ENCODE data around the gene TANK.

Gene TANK

DNA sequence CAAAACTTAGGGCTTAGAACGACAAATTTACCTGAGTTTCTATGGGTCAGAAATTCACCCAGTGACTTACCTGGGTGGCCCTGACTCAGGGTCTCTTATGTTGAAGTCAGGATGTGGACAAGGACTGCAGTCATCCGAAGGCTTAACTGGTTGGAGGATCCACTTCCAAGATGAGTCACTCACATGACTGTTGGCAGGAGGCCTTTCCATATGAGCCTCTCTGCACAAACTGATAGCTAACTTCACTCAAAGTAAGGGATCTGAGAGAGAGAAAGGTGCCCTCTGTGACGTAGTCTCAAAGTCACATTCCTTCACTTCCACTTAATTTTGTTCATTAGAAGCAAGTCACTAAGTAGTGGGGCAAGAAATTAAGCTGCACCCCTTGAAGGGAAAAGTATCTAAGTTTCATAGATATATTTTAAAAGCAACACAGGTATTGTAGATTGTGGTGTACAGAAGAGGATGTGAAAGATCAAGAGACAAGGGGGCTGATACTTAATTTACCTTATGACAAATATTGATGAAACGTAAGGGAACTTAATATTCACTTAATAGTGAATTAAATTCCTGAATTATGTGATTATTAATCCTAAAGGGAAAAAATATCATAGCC, 48.4 kb downstream of the TANK start:
- no peak overlapping the region for H3K27ac ChIP-seq
- H3K4me2 ChIP-seq: no peak overlapping the region
- TF ChIP-seq CTCF (conservative IDR thresholded peaks at IDR 0.05; ENCODE audit: low read depth, low read length): no peak
- H3K4me3 ChIP-seq (IDR thresholded peaks at IDR 0.05; ENCODE audit: insufficient read depth, low read depth, low read length): no peak overlapping the region
- H3K27me3 ChIP-seq (ENCODE audit: insufficient read depth, low read depth): no peaks in the 10 kb centered on the region
- no peak overlapping the region for H2AFZ ChIP-seq (ENCODE audit: low read depth)
- H4K20me1 ChIP-seq (ENCODE audit: insufficient read depth): no peaks in the 10 kb centered on the region
- H3K9ac ChIP-seq: no peak overlapping the region
- no peaks in the 10 kb centered on the region for H3K4me1 ChIP-seq (ENCODE audit: low read depth, poor library complexity, severe bottlenecking)
- H3K79me2 ChIP-seq (ENCODE audit: insufficient read depth, low read depth): no peaks in the 10 kb centered on the region
- no peaks in the 10 kb centered on the region for H3K36me3 ChIP-seq (ENCODE audit: insufficient read depth)

- TF ChIP-seq CTCF (conservative IDR thresholded peaks at IDR 0.05; ENCODE audit: low read depth, low read length): no peak
- H4K20me1 ChIP-seq (ENCODE audit: insufficient read depth): no peaks in the 10 kb centered on the region
- H3K9ac ChIP-seq: no peak overlapping the region
- H3K27me3 ChIP-seq (ENCODE audit: insufficient read depth, low read depth): no peaks in the 10 kb centered on the region
- H3K27ac ChIP-seq: no peak overlapping the region
- H3K4me3 ChIP-seq (IDR thresholded peaks at IDR 0.05; ENCODE audit: insufficient read depth, low read depth, low read length): no peak overlapping the region
- H3K36me3 ChIP-seq (ENCODE audit: insufficient read depth): no peaks in the 10 kb centered on the region
- H3K79me2 ChIP-seq (ENCODE audit: insufficient read depth, low read depth): no peaks in the 10 kb centered on the region
- no peak overlapping the region for H2AFZ ChIP-seq (ENCODE audit: low read depth)
- H3K4me2 ChIP-seq: no peak overlapping the region
- no peaks in the 10 kb centered on the region for H3K4me1 ChIP-seq (ENCODE audit: low read depth, poor library complexity, severe bottlenecking)
Observed at GRCh38 chr2:161209902-161210301, 49.7 kb downstream of the TANK start.

DNA sequence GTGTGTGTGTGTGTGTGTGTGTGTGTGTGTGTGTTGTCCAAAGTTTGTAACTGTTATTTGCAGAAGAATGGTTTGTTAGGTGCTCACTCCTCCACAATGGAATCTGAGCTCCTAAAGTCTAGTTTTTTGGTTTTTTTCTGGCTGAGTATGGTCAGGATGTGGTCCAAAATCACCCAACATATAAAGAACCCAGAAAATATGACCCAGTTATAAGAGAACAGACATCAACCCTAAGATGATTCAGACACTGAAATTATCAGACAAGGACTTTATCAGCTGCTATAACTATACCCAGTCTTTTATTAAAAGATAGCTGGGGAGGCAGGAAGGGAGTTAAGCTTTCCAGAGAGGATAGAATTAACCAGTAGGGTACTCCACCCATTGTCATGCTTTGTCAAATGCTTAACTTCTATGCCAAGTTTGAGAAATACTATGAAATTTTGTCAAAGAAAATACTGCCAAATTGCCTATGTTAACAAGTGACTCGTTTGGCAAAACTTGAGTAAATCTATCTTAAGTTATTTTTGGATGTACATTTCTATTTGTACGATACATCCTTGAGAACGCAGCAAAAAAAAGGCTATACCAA, 57.5 kb downstream of the TANK start:
- no peak for TF ChIP-seq CTCF (conservative IDR thresholded peaks at IDR 0.05; ENCODE audit: low read depth, low read length)
- H3K36me3 ChIP-seq (ENCODE audit: insufficient read depth): no peaks in the 10 kb centered on the region
- no peak overlapping the region for H2AFZ ChIP-seq (ENCODE audit: low read depth)
- H3K27me3 ChIP-seq (ENCODE audit: insufficient read depth, low read depth): no peaks in the 10 kb centered on the region
- H3K79me2 ChIP-seq (ENCODE audit: insufficient read depth, low read depth): no peaks in the 10 kb centered on the region
- H4K20me1 ChIP-seq (ENCODE audit: insufficient read depth): no peaks in the 10 kb centered on the region
- H3K9ac ChIP-seq: no peak overlapping the region
- no peak overlapping the region for H3K27ac ChIP-seq
- H3K4me3 ChIP-seq (IDR thresholded peaks at IDR 0.05; ENCODE audit: insufficient read depth, low read depth, low read length): no peak overlapping the region
- H3K4me2 ChIP-seq: no peak overlapping the region
- no peaks in the 10 kb centered on the region for H3K4me1 ChIP-seq (ENCODE audit: low read depth, poor library complexity, severe bottlenecking)

GRCh38 chr2:161219211-161219610, 59.0 kb downstream of the TANK start:
- no peak overlapping the region for H3K27ac ChIP-seq
- no peaks in the 10 kb centered on the region for H3K79me2 ChIP-seq (ENCODE audit: insufficient read depth, low read depth)
- no peak overlapping the region for H2AFZ ChIP-seq (ENCODE audit: low read depth)
- no peak for TF ChIP-seq CTCF (conservative IDR thresholded peaks at IDR 0.05; ENCODE audit: low read depth, low read length)
- H3K4me3 ChIP-seq (IDR thresholded peaks at IDR 0.05; ENCODE audit: insufficient read depth, low read depth, low read length): no peak overlapping the region
- H3K36me3 ChIP-seq (ENCODE audit: insufficient read depth): no peaks in the 10 kb centered on the region
- H3K4me1 ChIP-seq (ENCODE audit: low read depth, poor library complexity, severe bottlenecking): no peaks in the 10 kb centered on the region
- no peaks in the 10 kb centered on the region for H4K20me1 ChIP-seq (ENCODE audit: insufficient read depth)
- H3K9ac ChIP-seq: no peak overlapping the region
- no peaks in the 10 kb centered on the region for H3K27me3 ChIP-seq (ENCODE audit: insufficient read depth, low read depth)
- no peak overlapping the region for H3K4me2 ChIP-seq
